Ishikawa (cell line): ENCODE measurements around the gene SUPT20HL2.

ENCODE experiments used
- CEBPB ChIP-seq: IDR thresholded peaks from 2 replicates; pipeline ENCODE4 v1.6.1; 2012
- CREB1 ChIP-seq: IDR thresholded peaks from 2 replicates; pipeline ENCODE4 v1.6.1; 2012; ENCODE audit warnings: low read depth
- EGR1 ChIP-seq: IDR thresholded peaks from 2 replicates; pipeline ENCODE4 v1.6.1; 2012
- EP300 ChIP-seq: IDR thresholded peaks from 2 replicates; pipeline ENCODE4 v1.6.1; 2012; ENCODE audit warnings: borderline replicate concordance
- FOXM1 ChIP-seq: IDR thresholded peaks from 2 replicates; pipeline ENCODE4 v1.6.1; 2012; ENCODE audit warnings: low read depth, borderline replicate concordance
- MAX ChIP-seq: IDR thresholded peaks from 2 replicates; pipeline ENCODE4 v1.6.1; 2012
- NFIC ChIP-seq: IDR thresholded peaks from 2 replicates; pipeline ENCODE4 v1.6.1; 2012
- RAD21 ChIP-seq: IDR thresholded peaks from 2 replicates; pipeline ENCODE4 v1.6.1; 2012; ENCODE audit warnings: low read depth
- TAF1 ChIP-seq: IDR thresholded peaks from 2 replicates; pipeline ENCODE4 v1.6.1; 2012; ENCODE audit warnings: low read depth, mild to moderate bottlenecking
- TCF12 ChIP-seq: IDR thresholded peaks from 2 replicates; pipeline ENCODE4 v1.6.1; 2012; ENCODE audit warnings: low read depth
- TEAD4 ChIP-seq: IDR thresholded peaks from 2 replicates; pipeline ENCODE4 v1.6.1; 2012
- YY1 ChIP-seq: IDR thresholded peaks from 2 replicates; pipeline ENCODE4 v1.6.1; 2012; ENCODE audit warnings: low read depth
- ZBTB7A ChIP-seq: IDR thresholded peaks from 2 replicates; pipeline ENCODE4 v1.6.1; 2012; ENCODE audit warnings: low read depth
- TF ChIP-seq, protein P1 (sequence below): IDR thresholded peaks from 2 replicates; pipeline ENCODE4 v1.6.1; 2012; ENCODE audit warnings: low read depth, mild to moderate bottlenecking
- TF ChIP-seq, protein P2 (sequence below): IDR thresholded peaks from 2 replicates; pipeline ENCODE4 v1.6.1; 2012

The SUPT20HL2 gene

GRCh38 chrX:24268786-24269185 is 45.1 kb downstream of the SUPT20HL2 start:
- no peak for TF ChIP-seq YY1
- no peak for TF ChIP-seq TEAD4
- TF ChIP-seq CREB1: no peak
- TF ChIP-seq NFIC: no peak
- no peak for TF ChIP-seq CEBPB
- TF ChIP-seq, protein P1, sequence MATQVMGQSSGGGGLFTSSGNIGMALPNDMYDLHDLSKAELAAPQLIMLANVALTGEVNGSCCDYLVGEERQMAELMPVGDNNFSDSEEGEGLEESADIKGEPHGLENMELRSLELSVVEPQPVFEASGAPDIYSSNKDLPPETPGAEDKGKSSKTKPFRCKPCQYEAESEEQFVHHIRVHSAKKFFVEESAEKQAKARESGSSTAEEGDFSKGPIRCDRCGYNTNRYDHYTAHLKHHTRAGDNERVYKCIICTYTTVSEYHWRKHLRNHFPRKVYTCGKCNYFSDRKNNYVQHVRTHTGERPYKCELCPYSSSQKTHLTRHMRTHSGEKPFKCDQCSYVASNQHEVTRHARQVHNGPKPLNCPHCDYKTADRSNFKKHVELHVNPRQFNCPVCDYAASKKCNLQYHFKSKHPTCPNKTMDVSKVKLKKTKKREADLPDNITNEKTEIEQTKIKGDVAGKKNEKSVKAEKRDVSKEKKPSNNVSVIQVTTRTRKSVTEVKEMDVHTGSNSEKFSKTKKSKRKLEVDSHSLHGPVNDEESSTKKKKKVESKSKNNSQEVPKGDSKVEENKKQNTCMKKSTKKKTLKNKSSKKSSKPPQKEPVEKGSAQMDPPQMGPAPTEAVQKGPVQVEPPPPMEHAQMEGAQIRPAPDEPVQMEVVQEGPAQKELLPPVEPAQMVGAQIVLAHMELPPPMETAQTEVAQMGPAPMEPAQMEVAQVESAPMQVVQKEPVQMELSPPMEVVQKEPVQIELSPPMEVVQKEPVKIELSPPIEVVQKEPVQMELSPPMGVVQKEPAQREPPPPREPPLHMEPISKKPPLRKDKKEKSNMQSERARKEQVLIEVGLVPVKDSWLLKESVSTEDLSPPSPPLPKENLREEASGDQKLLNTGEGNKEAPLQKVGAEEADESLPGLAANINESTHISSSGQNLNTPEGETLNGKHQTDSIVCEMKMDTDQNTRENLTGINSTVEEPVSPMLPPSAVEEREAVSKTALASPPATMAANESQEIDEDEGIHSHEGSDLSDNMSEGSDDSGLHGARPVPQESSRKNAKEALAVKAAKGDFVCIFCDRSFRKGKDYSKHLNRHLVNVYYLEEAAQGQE: no peak
- no peak for TF ChIP-seq RAD21
- no peak for TF ChIP-seq FOXM1
- no peak for TF ChIP-seq TCF12
- TF ChIP-seq, protein P2, sequence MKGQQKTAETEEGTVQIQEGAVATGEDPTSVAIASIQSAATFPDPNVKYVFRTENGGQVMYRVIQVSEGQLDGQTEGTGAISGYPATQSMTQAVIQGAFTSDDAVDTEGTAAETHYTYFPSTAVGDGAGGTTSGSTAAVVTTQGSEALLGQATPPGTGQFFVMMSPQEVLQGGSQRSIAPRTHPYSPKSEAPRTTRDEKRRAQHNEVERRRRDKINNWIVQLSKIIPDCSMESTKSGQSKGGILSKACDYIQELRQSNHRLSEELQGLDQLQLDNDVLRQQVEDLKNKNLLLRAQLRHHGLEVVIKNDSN: no peak
- no peak for TF ChIP-seq TAF1
- no peak for TF ChIP-seq ZBTB7A
- no peak for TF ChIP-seq MAX
- TF ChIP-seq EGR1: no peak
- no peak for TF ChIP-seq EP300

DNA sequence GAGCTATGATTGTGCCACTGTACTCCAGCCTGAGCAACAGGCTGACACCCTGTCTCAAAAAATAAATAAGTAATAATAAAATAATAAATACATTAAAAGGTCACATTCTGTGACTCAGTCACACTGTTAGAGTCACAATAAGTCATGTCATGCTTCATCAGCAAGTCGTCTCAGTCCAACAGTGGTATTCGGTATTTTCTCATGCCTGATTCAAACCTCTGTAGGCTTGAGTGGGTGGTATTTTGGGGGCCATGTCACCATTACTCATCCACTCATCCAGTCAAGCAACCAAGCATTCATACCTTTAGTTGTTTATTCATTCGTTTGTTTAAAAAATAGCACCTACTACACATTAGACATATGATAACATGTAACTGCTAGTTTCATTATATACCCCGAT is 46.9 kb downstream of the SUPT20HL2 start:
- TF ChIP-seq TAF1 (no peak), RAD21 (no peak), CREB1 (no peak), EGR1 (no peak), MAX (no peak), NFIC (no peak), ZBTB7A (no peak), CEBPB (no peak), YY1 (no peak), TEAD4 (no peak), EP300 (no peak), TCF12 (no peak)
- TF ChIP-seq, protein P1: no peak
- TF ChIP-seq, protein P2: no peak

DNA sequence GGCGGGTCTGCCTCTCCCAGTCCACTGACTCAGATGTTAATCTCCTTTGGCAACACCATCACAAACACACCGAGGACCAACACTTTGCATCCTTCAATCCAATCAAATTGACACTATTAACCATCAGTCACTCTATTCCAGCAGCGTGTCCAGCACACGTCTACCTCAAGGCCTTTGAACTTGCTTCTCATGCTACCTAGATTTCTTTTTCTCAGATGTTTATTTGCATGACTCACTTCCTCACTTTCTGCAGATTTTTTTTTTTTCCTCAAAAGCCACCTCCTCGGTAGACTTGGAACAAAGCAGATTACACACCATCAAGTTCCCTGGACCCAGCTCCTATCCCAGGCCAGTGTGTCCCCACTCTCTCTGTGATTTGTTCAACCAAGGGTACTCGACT is 49.5 kb downstream of the SUPT20HL2 start:
- TF ChIP-seq CREB1 (no peak), TAF1 (no peak), RAD21 (no peak), FOXM1 (no peak), TCF12 (no peak), TEAD4 (no peak), MAX (no peak), YY1 (no peak), ZBTB7A (no peak), EGR1 (no peak), EP300 (no peak)
- TF ChIP-seq, protein P1: no peak

GRCh38 chrX:24262309-24262708 is 51.6 kb downstream of the SUPT20HL2 start:
- TF ChIP-seq MAX: no peak
- no peak for TF ChIP-seq TEAD4
